HepG2 (cell line): ENCODE results near the gene DLX1. TPM values are rescaled to one million over a fixed set of nuclear protein-coding genes. Genes with fewer than 3 reads are reported as not detected.

Source experiments
- FOSL2 ChIP-seq: sonication (generic); formaldehyde crosslinking; IDR thresholded peaks from 2 replicates; pipeline ENCODE4 v1.4.0; 2020; ENCODE audit warnings: missing genetic modification reagents
- FOXA1 ChIP-seq, 2 experiments: fragments of 450-650 bp in 1 of 2; sonication (generic) in 1 of 2; formaldehyde crosslinking in 1 of 2; IDR thresholded peaks; 2 replicates each; pipeline versions ENCODE4 v1.4.0 to v1.6.1; 2016 to 2020; ENCODE audit warnings: missing genetic modification reagents in 1 of 2
- FOXK1 ChIP-seq: sonication (generic); formaldehyde crosslinking; IDR thresholded peaks from 2 replicates; pipeline ENCODE4 v1.4.0; 2020; ENCODE audit warnings: low read depth, missing genetic modification reagents, borderline replicate concordance
- GABPB1 ChIP-seq: IDR thresholded peaks from 2 replicates; pipeline ENCODE4 v1.6.1; 2016; ENCODE audit warnings: mild to moderate bottlenecking, missing genetic modification reagents, moderate library complexity, missing compliant biosample characterization
- HNRNPLL ChIP-seq: fragments of 200-400 bp; formaldehyde crosslinking; IDR thresholded peaks from 2 replicates; pipeline ENCODE4 v1.6.1; 2017; ENCODE audit warnings: mild to moderate bottlenecking, low read depth, low read length; ENCODE audit not compliant: poor library complexity, severe bottlenecking
- IRF9 ChIP-seq: sonication (generic); formaldehyde crosslinking; IDR thresholded peaks from 2 replicates; pipeline ENCODE4 v1.8.0; 2022; ENCODE audit warnings: missing genetic modification reagents, mild to moderate bottlenecking, borderline replicate concordance
- PHF8 ChIP-seq: sonication (generic); formaldehyde crosslinking; IDR thresholded peaks from 2 replicates; pipeline ENCODE4 v1.5.0; 2020; ENCODE audit warnings: missing genetic modification reagents
- PRDM4 ChIP-seq: sonication (generic); formaldehyde crosslinking; IDR thresholded peaks from 2 replicates; pipeline ENCODE4 v1.9.0; 2021; ENCODE audit warnings: missing genetic modification reagents, borderline replicate concordance
- RBM22 ChIP-seq: fragments of 200-400 bp; formaldehyde crosslinking; optimal IDR thresholded peaks from 2 replicates; pipeline ENCODE3; 2017; ENCODE audit warnings: mild to moderate bottlenecking, low read length, moderate library complexity
- ZFX ChIP-seq: sonication (generic); formaldehyde crosslinking; IDR thresholded peaks from 2 replicates; pipeline ENCODE4 v1.4.0; 2020; ENCODE audit warnings: mild to moderate bottlenecking, low read depth, missing genetic modification reagents, moderate library complexity
- ZMYM4 ChIP-seq: sonication (generic); formaldehyde crosslinking; IDR thresholded peaks from 2 replicates; pipeline ENCODE4 v1.8.1; 2023; ENCODE audit warnings: mild to moderate bottlenecking, missing genetic modification reagents
- ZNF274 ChIP-seq: sonication (generic); formaldehyde crosslinking; IDR thresholded peaks from 2 replicates; pipeline ENCODE4 v1.5.1; 2020; ENCODE audit warnings: mild to moderate bottlenecking, missing genetic modification reagents
- ZNF275 ChIP-seq: sonication (generic); formaldehyde crosslinking; IDR thresholded peaks from 2 replicates; pipeline ENCODE4 v1.8.0; 2022; ENCODE audit warnings: missing genetic modification reagents, mild to moderate bottlenecking, inconsistent platforms, borderline replicate concordance
- ZNF280B ChIP-seq: sonication (generic); formaldehyde crosslinking; IDR thresholded peaks from 2 replicates; pipeline ENCODE4 v1.5.0; 2020; ENCODE audit warnings: missing genetic modification reagents, mild to moderate bottlenecking, borderline replicate concordance
- ZNF451 ChIP-seq: sonication (generic); formaldehyde crosslinking; IDR thresholded peaks from 2 replicates; pipeline ENCODE4 v1.5.0; 2020; ENCODE audit warnings: mild to moderate bottlenecking, missing genetic modification reagents
- ZNF629 ChIP-seq: sonication (generic); formaldehyde crosslinking; conservative IDR thresholded peaks from 2 replicates; pipeline ENCODE4 v1.5.0; 2020; ENCODE audit warnings: missing genetic modification reagents
- ZNF768 ChIP-seq: sonication (generic); formaldehyde crosslinking; IDR thresholded peaks from 2 replicates; pipeline ENCODE4 v1.4.0; 2020; ENCODE audit warnings: missing genetic modification reagents
- ZNF770 ChIP-seq: sonication (generic); formaldehyde crosslinking; IDR thresholded peaks from 2 replicates; pipeline ENCODE4 v1.5.0; 2020; ENCODE audit warnings: mild to moderate bottlenecking, missing genetic modification reagents
- polyA plus RNA-seq, 8 experiments: library from polyadenylated mRNA; depleted of rRNA in 3 of 8; stranded (reverse) in 7 of 8; unstranded in 1 of 8; fragments of >200 nt; fragmentation: Illumina TruSeq in 4 of 8; extraction: Trizol in 4 of 8; gene quantifications; 2 replicates each; pipeline versions ENCODE4 v1.2.1 to v1.2.3, GENCODE V29; 2011 to 2016; ENCODE audit warnings: low read depth in 4 of 8, missing spikeins in 1 of 8, mixed read lengths in 1 of 8; ENCODE audit not compliant: insufficient read depth in 1 of 8
- total RNA-seq, 5 experiments: library from RNA; depleted of rRNA; stranded (reverse); fragments of >200 nt; fragmentation: Illumina TruSeq; extraction: Trizol; gene quantifications; 2 replicates each; pipeline ENCODE4 v1.2.3, GENCODE V29; 2016; ENCODE audit warnings: low read depth in 1 of 5

DLX1 gene
- total and polyA plus RNA-seq, 2 of the 13 experiments (the other 11 are each of a cell fraction or from before 2014, with no cell fraction given) = 0.18 to 0.86 TPM

GRCh38 chr2:172109988-172110811 lies 24.9 kb downstream of the DLX1 start (continued):
- TF ChIP-seq IRF9 (CRISPR knock-in tag) (0 out of 2 replicates have a peak, but pooled peaks have one; percentile 46), ZMYM4 (no peak), PHF8 (CRISPR knock-in tag) (peak; percentile 33; the same call in 1 of the 2 replicates), ZFX (CRISPR knock-in tag) (peak; percentile 65), ZNF280B (CRISPR knock-in tag) (0 out of 2 replicates have a peak, but pooled peaks have one; percentile 43), ZNF770 (CRISPR knock-in tag) (no peak), FOXK1 (CRISPR knock-in tag) (no peak), ZNF768 (CRISPR knock-in tag) (peak; percentile 24; the same call in 1 of the 2 replicates), FOXA1 (IDR thresholded peaks at IDR 0.05) (no peak), FOXA1 (CRISPR knock-in tag; IDR thresholded peaks at IDR 0.05) (0 out of 2 replicates have a peak, but pooled peaks have one; percentile 8), PRDM4 (no peak), ZNF274 (CRISPR knock-in tag) (0 out of 2 replicates have a peak, but pooled peaks have one; percentile 33), RBM22 (no peak), GABPB1 (peak; percentile 39; the same call in 1 of the 2 replicates), FOSL2 (CRISPR knock-in tag) (0 out of 2 replicates have a peak, but pooled peaks have one; percentile 3), ZNF629 (CRISPR knock-in tag) (peak; percentile 33), ZNF451 (0 out of 2 replicates have a peak, but pooled peaks have one; percentile 41), HNRNPLL (peak; percentile 53), ZNF275 (CRISPR knock-in tag) (0 out of 2 replicates have a peak, but pooled peaks have one; percentile 47)
